PC-3 (cell line): ENCODE measurements around the gene DNAH14. TPM values are rescaled to one million over a fixed set of nuclear protein-coding genes. Genes with fewer than 3 reads are reported as not detected.

Experiments used
- ATAC-seq: fragments of 200-7000 bp; cut with Tn5 transposase; 2 replicates; pipeline ENCODE4 v1.9.1; 2020; ENCODE audit warnings: mild to moderate bottlenecking, moderate library complexity
- BruUV-seq: library from RNA; stranded (reverse); fragments of 400-500 nt; replicated peaks from 2 replicates; lab custom pipeline; 2021; lab: Mats Ljungman, UMichigan
- CTCF ChIA-PET: fragments of 300-600 bp; sonication (Branson Sonifier 250); formaldehyde crosslinking; loops from one replicate; lab custom pipeline; 2022; ENCODE audit warnings: antibody characterized with exemption; lab: Charles Lee
- POLR2A ChIA-PET: fragments of 300-600 bp; sonication (Branson Sonifier 250); formaldehyde crosslinking; loops from one replicate; lab custom pipeline; 2022; ENCODE audit warnings: antibody characterized with exemption; ENCODE audit not compliant: unreplicated experiment; lab: Charles Lee
- DNase-seq: peaks from one replicate; pipeline ENCODE4 v3.0.0-alpha.2; 2015
- H2AFZ ChIP-seq: fragments of 300-600 bp; sonication (generic); 2 replicates; pipeline ENCODE4 v1.6.0; 2016; ENCODE audit warnings: antibody characterized with exemption, low read length
- H3F3A ChIP-seq: fragments of 300-600 bp; sonication (generic); one replicate; pipeline ENCODE4 v1.6.0; 2017; ENCODE audit warnings: antibody characterized with exemption, low read length, control low read depth, mild to moderate bottlenecking; ENCODE audit not compliant: unreplicated experiment
- H3K27ac ChIP-seq: fragments of 300-600 bp; sonication (generic); 2 replicates; pipeline ENCODE4 v1.5.1; 2016; ENCODE audit warnings: mild to moderate bottlenecking, low read length
- H3K27me3 ChIP-seq: fragments of 300-600 bp; sonication (generic); 2 replicates; pipeline ENCODE4 v1.6.1; 2016; ENCODE audit warnings: low read length, mixed read lengths
- H3K36me3 ChIP-seq: fragments of 300-600 bp; sonication (generic); 2 replicates; pipeline ENCODE4 v1.6.1; 2016; ENCODE audit warnings: low read depth, mixed run types, low read length, mixed read lengths
- H3K4me1 ChIP-seq: fragments of 300-600 bp; sonication (generic); 2 replicates; pipeline ENCODE4 v1.5.1; 2016; ENCODE audit warnings: low read length; ENCODE audit not compliant: insufficient read depth
- H3K4me2 ChIP-seq: fragments of 300-600 bp; sonication (generic); 2 replicates; pipeline ENCODE4 v1.6.0; 2016; ENCODE audit warnings: low read length
- H3K4me3 ChIP-seq: fragments of 300-600 bp; sonication (generic); 2 replicates; pipeline ENCODE4 v1.5.1; 2016; ENCODE audit warnings: mild to moderate bottlenecking, low read length, mixed read lengths
- H3K79me2 ChIP-seq: fragments of 300-600 bp; sonication (generic); 2 replicates; pipeline ENCODE4 v1.6.1; 2017; ENCODE audit warnings: low read length, mixed read lengths
- H3K9ac ChIP-seq: fragments of 300-600 bp; sonication (generic); 2 replicates; pipeline ENCODE4 v1.6.0; 2016; ENCODE audit warnings: mild to moderate bottlenecking, low read length
- H3K9me2 ChIP-seq: fragments of 300-600 bp; sonication (generic); replicated peaks from 2 replicates; pipeline ENCODE4 v1.6.1; 2016; ENCODE audit warnings: mixed run types, low read length, mixed read lengths
- H3K9me3 ChIP-seq: fragments of 300-600 bp; sonication (generic); 2 replicates; pipeline ENCODE4 v1.6.1; 2016; ENCODE audit warnings: low read length, mixed read lengths
- H4K20me1 ChIP-seq: fragments of 300-600 bp; sonication (generic); 2 replicates; pipeline ENCODE4 v1.6.1; 2016; ENCODE audit warnings: low read length, mixed read lengths
- EZH2 ChIP-seq: fragments of 300-600 bp; sonication (generic); IDR thresholded peaks from one replicate; pipeline ENCODE4 v1.6.1; 2017; ENCODE audit warnings: antibody characterized with exemption, mild to moderate bottlenecking, low read length; ENCODE audit not compliant: unreplicated experiment
- EZH2phosphoT487 ChIP-seq: fragments of 300-600 bp; sonication (generic); IDR thresholded peaks from 2 replicates; pipeline ENCODE4 v1.6.1; 2018; ENCODE audit warnings: mild to moderate bottlenecking, antibody characterized with exemption, low read length, borderline replicate concordance
- intact Hi-C: fragments of 100-400 bp; cut with micrococcal nuclease; formaldehyde crosslinking; loops from 2 replicates; pipeline ENCODE4 v1.9.0; 2023
- total RNA-seq: library from RNA; depleted of rRNA; stranded (reverse); fragments of >200 nt; gene quantifications from 2 replicates; pipeline ENCODE4 v1.2.3, GENCODE V29; 2014
- TF ChIP-seq, protein P1 (sequence below): fragments of 300-600 bp; sonication (generic); conservative IDR thresholded peaks from 2 replicates; pipeline ENCODE4 v1.5.1; 2017; ENCODE audit warnings: antibody characterized with exemption, low read depth, mild to moderate bottlenecking, low read length

The DNAH14 gene
- total RNA-seq, 1 experiment from 2014 or later, result 42.8 TPM

GRCh38 chr1:225389843-225390242, 460.4 kb downstream of the DNAH14 start:
- no peaks in the 10 kb centered on the region for H3K4me1 ChIP-seq
- H3K9ac ChIP-seq, result no peak overlapping the region
- H3K9me2 ChIP-seq, result no peaks in the 10 kb centered on the region
- BruUV-seq, result no TSS peak
- no peaks in the 10 kb centered on the region for H3K36me3 ChIP-seq
- H3K4me2 ChIP-seq, result no peak overlapping the region
- POLR2A ChIA-PET, result no interaction called here
- no peak overlapping the region for H3K4me3 ChIP-seq
- CTCF ChIA-PET, result no interaction called here
- H3K79me2 ChIP-seq, result no peaks in the 10 kb centered on the region
- no peak overlapping the region for H3K27ac ChIP-seq
- H3K27me3 ChIP-seq, result no peaks in the 10 kb centered on the region
- TF ChIP-seq EZH2, result no peak
- TF ChIP-seq, protein P1, sequence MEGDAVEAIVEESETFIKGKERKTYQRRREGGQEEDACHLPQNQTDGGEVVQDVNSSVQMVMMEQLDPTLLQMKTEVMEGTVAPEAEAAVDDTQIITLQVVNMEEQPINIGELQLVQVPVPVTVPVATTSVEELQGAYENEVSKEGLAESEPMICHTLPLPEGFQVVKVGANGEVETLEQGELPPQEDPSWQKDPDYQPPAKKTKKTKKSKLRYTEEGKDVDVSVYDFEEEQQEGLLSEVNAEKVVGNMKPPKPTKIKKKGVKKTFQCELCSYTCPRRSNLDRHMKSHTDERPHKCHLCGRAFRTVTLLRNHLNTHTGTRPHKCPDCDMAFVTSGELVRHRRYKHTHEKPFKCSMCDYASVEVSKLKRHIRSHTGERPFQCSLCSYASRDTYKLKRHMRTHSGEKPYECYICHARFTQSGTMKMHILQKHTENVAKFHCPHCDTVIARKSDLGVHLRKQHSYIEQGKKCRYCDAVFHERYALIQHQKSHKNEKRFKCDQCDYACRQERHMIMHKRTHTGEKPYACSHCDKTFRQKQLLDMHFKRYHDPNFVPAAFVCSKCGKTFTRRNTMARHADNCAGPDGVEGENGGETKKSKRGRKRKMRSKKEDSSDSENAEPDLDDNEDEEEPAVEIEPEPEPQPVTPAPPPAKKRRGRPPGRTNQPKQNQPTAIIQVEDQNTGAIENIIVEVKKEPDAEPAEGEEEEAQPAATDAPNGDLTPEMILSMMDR, result no peak
- no peak for TF ChIP-seq EZH2phosphoT487
- no peak for DNase-seq
- no peak overlapping the region for H2AFZ ChIP-seq
- H3K9me3 ChIP-seq, result no peaks in the 10 kb centered on the region
- H4K20me1 ChIP-seq, result no peaks in the 10 kb centered on the region
- intact Hi-C loops, result no loop called here
- no peaks in the 10 kb centered on the region for H3F3A ChIP-seq
- ATAC-seq, result no peak

- no peak overlapping the region for H3K4me2 ChIP-seq
- no peak overlapping the region for H3K4me3 ChIP-seq
- no peak for TF ChIP-seq EZH2
- no peaks in the 10 kb centered on the region for H3K9me3 ChIP-seq
- no peaks in the 10 kb centered on the region for H3K9me2 ChIP-seq
- H3K36me3 ChIP-seq, result peaks cover 13% of the 10 kb centered on the region
- DNase-seq (no peak), ATAC-seq (no peak)
- no peaks in the 10 kb centered on the region for H3K27me3 ChIP-seq
- CTCF ChIA-PET, result no interaction called here
- no peak overlapping the region for H3K27ac ChIP-seq
- POLR2A ChIA-PET, result no interaction called here
- intact Hi-C loops, result no loop called here
- H4K20me1 ChIP-seq, result no peaks in the 10 kb centered on the region
- H3K79me2 ChIP-seq, result no peaks in the 10 kb centered on the region
- no peak overlapping the region for H2AFZ ChIP-seq
- BruUV-seq, result no TSS peak
- H3K4me1 ChIP-seq, result no peaks in the 10 kb centered on the region
- no peak overlapping the region for H3K9ac ChIP-seq
- H3F3A ChIP-seq, result no peaks in the 10 kb centered on the region
These were observed 466.9 kb downstream of the DNAH14 start for GRCh38 chr1:225396357-225396756.

DNA sequence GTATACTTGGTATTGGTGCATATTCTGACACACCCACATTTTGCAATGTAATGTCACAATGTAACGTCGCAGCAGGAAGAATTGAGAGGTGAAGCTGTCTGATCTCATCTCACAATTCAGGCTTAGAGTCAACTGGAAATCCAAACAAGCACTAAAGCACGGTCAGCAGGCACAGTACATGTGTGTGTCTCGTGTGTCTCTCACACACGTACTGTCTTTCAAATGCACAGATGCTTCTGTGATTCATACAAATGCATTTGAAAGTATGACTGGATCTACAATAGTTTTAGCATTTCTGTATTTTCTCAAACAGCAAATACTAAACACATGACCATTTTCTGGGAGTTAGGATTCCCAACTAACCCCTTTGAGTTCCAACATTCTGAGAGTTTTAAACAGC, 471.5 kb downstream of the DNAH14 start:
- H3K36me3 ChIP-seq, result peaks cover 35% of the 10 kb centered on the region
- no peak for ATAC-seq

More for the DNA sequence above, 471.5 kb downstream of the DNAH14 start:
- H2AFZ ChIP-seq, result no peak overlapping the region
- H3K79me2 ChIP-seq, result no peaks in the 10 kb centered on the region
- TF ChIP-seq EZH2 (no peak), EZH2phosphoT487 (no peak)
- TF ChIP-seq, protein P1, result no peak
- H3K9me3 ChIP-seq, result no peaks in the 10 kb centered on the region
- no peaks in the 10 kb centered on the region for H3K9me2 ChIP-seq
- DNase-seq, result no peak
- H3F3A ChIP-seq, result no peaks in the 10 kb centered on the region
- no peak overlapping the region for H3K4me2 ChIP-seq
- no peak overlapping the region for H3K9ac ChIP-seq
- intact Hi-C loops, result no loop called here
- POLR2A ChIA-PET, result no interaction called here
- H3K27me3 ChIP-seq, result no peaks in the 10 kb centered on the region
- no TSS peak for BruUV-seq
- H3K4me1 ChIP-seq, result no peaks in the 10 kb centered on the region
- no peak overlapping the region for H3K4me3 ChIP-seq
- CTCF ChIA-PET, result no interaction called here
- H4K20me1 ChIP-seq, result no peaks in the 10 kb centered on the region
- H3K27ac ChIP-seq, result no peak overlapping the region
